GM12878 (cell line): Measurements from ENCODE around the gene CFAP410. TPM values are rescaled to one million over a fixed set of nuclear protein-coding genes. Genes with fewer than 3 reads are reported as not detected.

ENCODE experiments used
- ATAC-seq: fragments of 200-7000 bp; cut with Tn5 transposase; 3 replicates; pipeline ENCODE4 v1.9.1; 2020; ENCODE audit warnings: mild to moderate bottlenecking, moderate library complexity
- BruUV-seq: library from RNA; stranded (reverse); fragments of 400-500 nt; replicated peaks from 2 replicates; lab custom pipeline; 2021; lab: Mats Ljungman, UMichigan
- CTCF ChIA-PET: fragments of 300-600 bp; sonication (Branson Sonifier 250); formaldehyde crosslinking; extraction: SDS; loops from one replicate; lab custom pipeline; 2021; ENCODE audit warnings: inconsistent platforms; lab: Yijun Ruan, JAX
- POLR2A ChIA-PET: fragments of 350-600 bp; formaldehyde crosslinking; extraction: SDS; loops from one replicate; lab custom pipeline; 2021; ENCODE audit warnings: inconsistent platforms; lab: Charles Lee
- RAD21 ChIA-PET: fragments of 300-600 bp; sonication (Branson Sonifier 250); formaldehyde crosslinking; loops from one replicate; lab custom pipeline; 2023; ENCODE audit warnings: antibody characterized with exemption; ENCODE audit not compliant: unreplicated experiment; lab: Charles Lee
- SMC1A ChIA-PET: fragments of 300-600 bp; sonication (Branson Sonifier 250); formaldehyde crosslinking; loops from one replicate; lab custom pipeline; 2023; ENCODE audit not compliant: unreplicated experiment, uncharacterized antibody; lab: Charles Lee
- DNase-seq: peaks from one replicate; pipeline ENCODE4 v3.0.0-alpha.2; 2011; ENCODE audit warnings: low read depth, low spot score
- FAIRE-seq: peaks from 3 replicates; lab custom pipeline; 2011; peaks lifted over from hg19 to GRCh38; lab: Jason Lieb, UNC
- H2AFZ ChIP-seq: 2 replicates; pipeline ENCODE4 v1.6.0; 2011; ENCODE audit warnings: low read depth, low read length, control low read depth; ENCODE audit not compliant: control insufficient read depth
- H3K27ac ChIP-seq: 2 replicates; pipeline ENCODE4 v1.5.1; 2011; ENCODE audit warnings: control low read depth; ENCODE audit not compliant: control insufficient read depth, insufficient read depth
- H3K27me3 ChIP-seq, 2 experiments: replicated peaks in 1 of 2; 2 replicates each; pipeline versions ENCODE4 v1.6.0 to v1.6.1; 2011; ENCODE audit warnings: low read length in 1 of 2; ENCODE audit not compliant: control insufficient read depth in 2 of 2, insufficient read depth in 2 of 2
- H3K36me3 ChIP-seq, 2 experiments: 2 replicates each; pipeline ENCODE4 v1.5.1; 2011; ENCODE audit warnings: low read length in 1 of 2; ENCODE audit not compliant: control insufficient read depth in 2 of 2, insufficient read depth in 2 of 2
- H3K4me1 ChIP-seq: 2 replicates; pipeline ENCODE4 v1.6.1; 2011; ENCODE audit warnings: mild to moderate bottlenecking, low read length, moderate library complexity, mixed read lengths; ENCODE audit not compliant: control insufficient read depth, insufficient read depth
- H3K4me2 ChIP-seq: 2 replicates; pipeline ENCODE4 v1.6.0; 2011; ENCODE audit warnings: control low read depth; ENCODE audit not compliant: control insufficient read depth, insufficient read depth
- H3K4me3 ChIP-seq: fragments of 200-600 bp; sonication (generic); 2 replicates; pipeline ENCODE4 v1.5.1; 2016
- H3K79me2 ChIP-seq: 2 replicates; pipeline ENCODE4 v1.6.0; 2011; ENCODE audit warnings: low read length; ENCODE audit not compliant: control insufficient read depth, insufficient read depth
- H3K9ac ChIP-seq: 2 replicates; pipeline ENCODE4 v1.8.0; 2011; ENCODE audit warnings: low read length, control low read depth, mixed read lengths; ENCODE audit not compliant: control insufficient read depth, insufficient read depth
- H3K9me3 ChIP-seq: replicated peaks from 3 replicates; pipeline ENCODE4 v1.5.1; 2011; ENCODE audit warnings: mild to moderate bottlenecking, low read length; ENCODE audit not compliant: control insufficient read depth, insufficient read depth
- H4K20me1 ChIP-seq: 2 replicates; pipeline ENCODE4 v1.6.0; 2011; ENCODE audit not compliant: control insufficient read depth, insufficient read depth
- FOXM1 ChIP-seq: IDR thresholded peaks from 2 replicates; pipeline ENCODE4 v1.6.1; 2012; ENCODE audit warnings: low read depth, mild to moderate bottlenecking, inconsistent platforms, low read length, moderate library complexity
- KLF5 ChIP-seq: fragments of 450-650 bp; IDR thresholded peaks from 2 replicates; pipeline ENCODE4 v1.6.1; 2014; ENCODE audit warnings: mild to moderate bottlenecking; ENCODE audit not compliant: partially characterized antibody
- MTA3 ChIP-seq: IDR thresholded peaks from 2 replicates; pipeline ENCODE4 v1.6.1; 2012; ENCODE audit warnings: low read length, inconsistent platforms, borderline replicate concordance
- MYC ChIP-seq: IDR thresholded peaks from 2 replicates; pipeline ENCODE4 v1.6.1; 2011; ENCODE audit warnings: mild to moderate bottlenecking, low read length, moderate library complexity, inconsistent platforms; ENCODE audit not compliant: insufficient read depth, insufficient replicate concordance, insufficient read length, severe bottlenecking
- RB1 ChIP-seq: fragments of 450-650 bp; formaldehyde crosslinking; IDR thresholded peaks from 2 replicates; pipeline ENCODE4 v1.6.1; 2017; ENCODE audit warnings: mild to moderate bottlenecking, borderline replicate concordance
- REST ChIP-seq: IDR thresholded peaks from 2 replicates; pipeline ENCODE4 v1.6.1; 2012; ENCODE audit warnings: mild to moderate bottlenecking, low read depth, low read length
- SMC3 ChIP-seq: IDR thresholded peaks from 2 replicates; pipeline ENCODE4 v1.6.1; 2011; ENCODE audit warnings: low read length, improper control_type of control experiment, borderline replicate concordance
- STAT3 ChIP-seq: IDR thresholded peaks from 2 replicates; pipeline ENCODE4 v1.6.1; 2011; ENCODE audit warnings: low read depth, low read length, improper control_type of control experiment
- ZBTB33 ChIP-seq: fragments of 450-650 bp; IDR thresholded peaks from 2 replicates; pipeline ENCODE4 v1.6.1; 2017; ENCODE audit warnings: mild to moderate bottlenecking
- ZSCAN29 ChIP-seq: fragments of 450-650 bp; IDR thresholded peaks from 2 replicates; pipeline ENCODE4 v1.6.1; 2017; ENCODE audit warnings: mild to moderate bottlenecking, moderate library complexity
- WGBS: methylation state at CpG from one replicate; pipeline ENCODE4 v1.1.6; 2016; ENCODE audit warnings: low lambda C conversion rate; ENCODE audit not compliant: insufficient replicate concordance, insufficient coverage; ENCODE audit errors: missing lambda C conversion rate; 5-methylcytosine and 5-hydroxymethylcytosine counted together
- in situ Hi-C: fragments of 300-500 bp; cut with MboI; formaldehyde crosslinking; loops from 9 replicates; pipeline ENCODE4 v1.14.3; 2018; ENCODE audit warnings: mixed read lengths
- intact Hi-C: fragments of 100-400 bp; cut with micrococcal nuclease; formaldehyde crosslinking; loops from one replicate; pipeline ENCODE4 v1.14.2; 2022; ENCODE audit not compliant: unreplicated experiment
- polyA plus RNA-seq, 11 experiments: library from polyadenylated mRNA; depleted of rRNA in 4 of 11; unstranded in 6 of 11; stranded (reverse) in 5 of 11; fragments of >200 nt; fragmentation: Nextera tagmentation in 4 of 11; fragmentation: Illumina TruSeq in 1 of 11; extraction: Ambion mirVana in 4 of 11; extraction: Trizol in 1 of 11; gene quantifications; 1 replicate in 1 of 11; 2 replicates in 10 of 11; pipeline versions ENCODE4 v1.2.1 to v1.2.3, GENCODE V29; 2011 to 2016; ENCODE audit warnings: inconsistent platforms in 2 of 11, missing spikeins in 2 of 11, low read depth in 1 of 11
- total RNA-seq, 4 experiments: library from RNA; depleted of rRNA in 3 of 4; stranded (reverse); fragments of >200 nt in 3 of 4; fragmentation: Illumina TruSeq in 1 of 4; extraction: Trizol in 1 of 4; gene quantifications; 2 replicates each; pipeline versions ENCODE4 v1.2.1 to v1.2.3, GENCODE V29; 2013 to 2021

The CFAP410 gene
- total and polyA plus RNA-seq, 10 of the 15 experiments (the other 5 are each of a cell fraction or from before 2014, with no cell fraction given) = 0.14 to 24.8 (median 11.3) TPM

- Histone ChIP-seq H4K20me1 (no peaks in the 10 kb centered on the region), H3K4me2 (no peak overlapping the region), H3K36me3 (peaks cover 18 to 48% of the 10 kb centered on the region in 2 experiments; a peak in 3 of 4 replicates), H3K27ac (no peak overlapping the region), H3K4me1 (no peaks in the 10 kb centered on the region), H3K79me2 (no peaks in the 10 kb centered on the region), H3K27me3 (no peaks in the 10 kb centered on the region), H2AFZ (no peak overlapping the region), H3K9ac (no peak overlapping the region), H3K9me3 (no peaks in the 10 kb centered on the region), H3K4me3 (no peak overlapping the region)
- FAIRE-seq = no peak
- DNase-seq = no peak
- POLR2A ChIA-PET = no interaction called here
- 95% methylated on average over 19 of the region's 19 CpGs for WGBS
- RAD21 ChIA-PET = no interaction called here
- TF ChIP-seq MTA3 = no peak
- no peak for TF ChIP-seq STAT3
- no peak for TF ChIP-seq SMC3
- TF ChIP-seq FOXM1 = no peak
- TF ChIP-seq ZSCAN29 = no peak
- no peak for TF ChIP-seq RB1
- no peak for TF ChIP-seq KLF5
- TF ChIP-seq MYC = no peak
- TF ChIP-seq ZBTB33 = no peak
- no peak for TF ChIP-seq REST
- SMC1A ChIA-PET = interaction anchor here (0.5 kb wide), 1 partner anchor 41 kb away, joined by 6 read pairs; no protein-coding TSS in a partner anchor
- CTCF ChIA-PET = no interaction called here
- ATAC-seq = no peak
- in situ Hi-C loops = no loop called here
- intact Hi-C loops = no loop called here
- no TSS peak for BruUV-seq
These were observed 21.9 kb downstream of the CFAP410 start for GRCh38 chr21:44317241-44317782.
